GM23338 (cell line): Measurements from ENCODE around the gene KLHL33. TPM values are rescaled to one million over a fixed set of nuclear protein-coding genes. Genes with fewer than 3 reads are reported as not detected.

ENCODE experiments used
- ATAC-seq: fragments of 200-7000 bp; cut with Tn5 transposase; 3 replicates; pipeline ENCODE4 v1.9.1; 2020
- DNase-seq: peaks from one replicate; pipeline ENCODE4 v3.0.0-alpha.2; 2015; ENCODE audit warnings: low spot score
- H2AFZ ChIP-seq: fragments of 200-600 bp; sonication (generic); 2 replicates; pipeline ENCODE4 v1.8.0; 2016; ENCODE audit warnings: antibody characterized with exemption, mild to moderate bottlenecking, moderate library complexity
- H3F3A ChIP-seq: fragments of 200-600 bp; sonication (generic); replicated peaks from 2 replicates; pipeline ENCODE4 v1.8.0; 2017; ENCODE audit warnings: antibody characterized with exemption, mixed run types, low read depth
- H3K27ac ChIP-seq: fragments of 200-600 bp; sonication (generic); 2 replicates; pipeline ENCODE4 v1.6.1; 2016; ENCODE audit warnings: low read depth
- H3K27me3 ChIP-seq: fragments of 200-600 bp; sonication (generic); 2 replicates; pipeline ENCODE4 v1.8.0; 2016; ENCODE audit warnings: mild to moderate bottlenecking, mixed run types, moderate library complexity; ENCODE audit not compliant: insufficient read depth
- H3K36me3 ChIP-seq: fragments of 200-600 bp; sonication (generic); 2 replicates; pipeline ENCODE4 v1.8.0; 2016; ENCODE audit warnings: mild to moderate bottlenecking; ENCODE audit not compliant: insufficient read depth
- H3K4me1 ChIP-seq: fragments of 200-600 bp; sonication (generic); 2 replicates; pipeline ENCODE4 v1.8.0; 2016; ENCODE audit warnings: mild to moderate bottlenecking, moderate library complexity; ENCODE audit not compliant: insufficient read depth
- H3K4me2 ChIP-seq: fragments of 200-600 bp; sonication (generic); 2 replicates; pipeline ENCODE4 v1.7.1; 2017; ENCODE audit warnings: mixed run types
- H3K4me3 ChIP-seq: fragments of 200-600 bp; sonication (generic); 2 replicates; pipeline ENCODE4 v1.6.1; 2016; ENCODE audit warnings: mixed run types
- H3K79me2 ChIP-seq: fragments of 200-600 bp; sonication (generic); replicated peaks from 2 replicates; pipeline ENCODE4 v1.8.0; 2017; ENCODE audit warnings: mild to moderate bottlenecking; ENCODE audit not compliant: insufficient read depth
- H3K9me2 ChIP-seq: fragments of 200-600 bp; sonication (generic); 2 replicates; pipeline ENCODE4 v1.8.0; 2017; ENCODE audit not compliant: insufficient read depth
- H4K20me1 ChIP-seq: fragments of 200-600 bp; sonication (generic); replicated peaks from 2 replicates; pipeline ENCODE4 v1.8.0; 2017; ENCODE audit warnings: mild to moderate bottlenecking; ENCODE audit not compliant: insufficient read depth
- H3K27ac Mint-ChIP-seq: 2 replicates; pipeline ENCODE4 v1.8.0; 2020; ENCODE audit warnings: inconsistent platforms, mild to moderate bottlenecking, moderate library complexity, mixed read lengths
- H3K27me3 Mint-ChIP-seq: 3 replicates; pipeline ENCODE4 v1.8.0; 2022; ENCODE audit warnings: low read depth, mild to moderate bottlenecking, moderate library complexity, mixed read lengths, inconsistent platforms; ENCODE audit not compliant: insufficient read depth, poor library complexity
- H3K36me3 Mint-ChIP-seq: 3 replicates; pipeline ENCODE4 v1.8.0; 2021; ENCODE audit warnings: low read depth, mild to moderate bottlenecking, inconsistent platforms, moderate library complexity, mixed read lengths
- H3K4me1 Mint-ChIP-seq: 3 replicates; pipeline ENCODE4 v1.8.0; 2020; ENCODE audit warnings: mild to moderate bottlenecking, inconsistent platforms, mixed read lengths
- H3K4me3 Mint-ChIP-seq: 3 replicates; pipeline ENCODE4 v1.8.0; 2021; ENCODE audit warnings: moderate library complexity, mild to moderate bottlenecking, inconsistent platforms, mixed read lengths
- H3K9me3 Mint-ChIP-seq: 3 replicates; pipeline ENCODE4 v1.8.0; 2020; ENCODE audit warnings: moderate library complexity, mild to moderate bottlenecking, inconsistent platforms, mixed read lengths
- CREB1 ChIP-seq: fragments of 250-450 bp; sonication (Bioruptor Pico); IDR thresholded peaks from 2 replicates; pipeline ENCODE4 v1.5.0; 2020; ENCODE audit warnings: low read depth, mild to moderate bottlenecking, moderate library complexity
- EZH2 ChIP-seq: fragments of 200-600 bp; sonication (generic); IDR thresholded peaks from one replicate; pipeline ENCODE4 v1.8.0; 2017; ENCODE audit warnings: antibody characterized with exemption, mild to moderate bottlenecking, low read depth; ENCODE audit not compliant: unreplicated experiment
- EZH2phosphoT487 ChIP-seq: fragments of 200-600 bp; sonication (generic); IDR thresholded peaks from one replicate; pipeline ENCODE4 v1.8.1; 2018; ENCODE audit warnings: antibody characterized with exemption; ENCODE audit not compliant: unreplicated experiment
- JUNB ChIP-seq: IDR thresholded peaks from one replicate; pipeline ENCODE4 v1.6.1; 2016; ENCODE audit warnings: antibody characterized with exemption; ENCODE audit not compliant: unreplicated experiment
- NANOG ChIP-seq: IDR thresholded peaks from 2 replicates; pipeline ENCODE4 v1.6.1; 2016; ENCODE audit warnings: antibody characterized with exemption, borderline replicate concordance
- POLR2AphosphoS5 ChIP-seq: IDR thresholded peaks from 2 replicates; pipeline ENCODE4 v1.6.1; 2016; ENCODE audit warnings: antibody characterized with exemption, low read depth
- ZNF331 ChIP-seq: fragments of 250-450 bp; sonication (Bioruptor Pico); IDR thresholded peaks from 2 replicates; pipeline ENCODE4 v1.5.0; 2020; ENCODE audit warnings: low read depth, mild to moderate bottlenecking, moderate library complexity
- polyA plus RNA-seq: library from polyadenylated mRNA; unstranded; fragments of >200 nt; fragmentation: Nextera tagmentation; extraction: Ambion mirVana; gene quantifications from 2 replicates; pipeline ENCODE4 v1.2.1, GENCODE V29; 2016
- total RNA-seq: library from RNA; depleted of rRNA; stranded (reverse); fragments of >200 nt; shearing (Covaris generic); gene quantifications from 2 replicates; pipeline ENCODE4 v1.2.3, GENCODE V29; 2014
- TF ChIP-seq, protein P1 (sequence below), 2 experiments: fragments of 200-600 bp in 1 of 2; sonication (generic) in 1 of 2; conservative IDR thresholded peaks; 2 replicates each; pipeline versions ENCODE4 v1.5.1 to v1.6.1; 2016 to 2017; ENCODE audit warnings: antibody characterized with exemption in 2 of 2, low read depth in 2 of 2, mild to moderate bottlenecking in 2 of 2, moderate library complexity in 1 of 2
- TF ChIP-seq, protein P2 (sequence below): IDR thresholded peaks from one replicate; pipeline ENCODE4 v1.6.1; 2018; ENCODE audit warnings: antibody characterized with exemption; ENCODE audit not compliant: unreplicated experiment
- TF ChIP-seq, protein P3 (sequence below): fragments of 250-450 bp; sonication (Bioruptor Pico); IDR thresholded peaks from 2 replicates; pipeline ENCODE4 v1.5.0; 2020; ENCODE audit warnings: mild to moderate bottlenecking, moderate library complexity

KLHL33 gene
- total and polyA plus RNA-seq, 2 experiments from 2014 or later = 0.15 to 0.35 TPM

DNA sequence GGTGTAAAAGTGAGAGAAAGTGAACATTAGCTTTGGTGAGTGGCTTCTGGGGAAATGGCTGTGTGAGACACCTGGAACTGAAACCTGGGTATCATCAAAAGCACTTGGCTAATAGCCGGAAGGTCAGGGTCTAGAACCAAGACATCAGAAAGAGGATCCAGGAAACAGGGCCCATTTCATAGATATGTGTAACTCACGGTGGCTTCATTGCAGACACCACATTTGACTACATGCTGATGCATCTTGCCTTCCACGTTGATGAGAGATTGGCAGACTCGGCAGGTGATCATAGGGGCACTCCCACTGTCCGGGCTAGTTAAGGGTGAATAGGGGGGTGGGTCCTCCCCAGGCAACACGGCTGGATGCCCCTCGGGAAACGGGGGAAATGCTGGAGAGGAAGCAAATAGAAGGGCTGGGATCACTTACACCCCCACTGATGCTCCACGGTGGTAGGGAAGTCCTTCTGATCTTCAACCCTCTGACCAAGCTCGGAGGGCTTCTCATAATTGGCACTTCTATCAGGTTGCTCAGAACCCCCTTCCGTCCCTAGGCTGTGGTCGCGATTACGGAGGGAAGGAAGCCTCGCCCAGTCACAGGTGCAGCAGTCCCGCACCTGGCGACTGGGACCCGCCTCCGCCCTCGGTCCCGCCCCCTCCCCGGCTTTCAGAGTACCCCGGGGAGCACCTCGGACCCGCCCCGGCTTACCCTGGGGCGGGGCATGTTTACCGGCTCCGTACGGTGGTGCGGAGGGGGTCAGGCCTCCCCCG is 24.7 kb upstream of the KLHL33 start:
- Histone ChIP-seq H3K9me2 (peaks cover 5% of the 10 kb centered on the region; the same call in 1 of the 2 replicates), H3K4me3 (peak overlapping the region; percentile 64), H3K4me2 (peak overlapping the region; percentile 91), H3F3A (peaks cover 29% of the 10 kb centered on the region; the same call in 1 of the 2 replicates), H3K27me3 (no peaks in the 10 kb centered on the region), H3K4me1 (peaks cover 22% of the 10 kb centered on the region), H4K20me1 (peaks cover 11% of the 10 kb centered on the region), H3K27ac (peak overlapping the region; percentile 53), H3K36me3 (peaks cover 17% of the 10 kb centered on the region), H3K79me2 (peaks cover 28% of the 10 kb centered on the region), H2AFZ (no peak overlapping the region)
- H3K36me3 Mint-ChIP-seq = peaks cover 3% of the 10 kb centered on the region; the same call in 2 of the 3 replicates
- H3K27me3 Mint-ChIP-seq = peaks cover 15% of the 10 kb centered on the region
- TF ChIP-seq, protein P1, sequence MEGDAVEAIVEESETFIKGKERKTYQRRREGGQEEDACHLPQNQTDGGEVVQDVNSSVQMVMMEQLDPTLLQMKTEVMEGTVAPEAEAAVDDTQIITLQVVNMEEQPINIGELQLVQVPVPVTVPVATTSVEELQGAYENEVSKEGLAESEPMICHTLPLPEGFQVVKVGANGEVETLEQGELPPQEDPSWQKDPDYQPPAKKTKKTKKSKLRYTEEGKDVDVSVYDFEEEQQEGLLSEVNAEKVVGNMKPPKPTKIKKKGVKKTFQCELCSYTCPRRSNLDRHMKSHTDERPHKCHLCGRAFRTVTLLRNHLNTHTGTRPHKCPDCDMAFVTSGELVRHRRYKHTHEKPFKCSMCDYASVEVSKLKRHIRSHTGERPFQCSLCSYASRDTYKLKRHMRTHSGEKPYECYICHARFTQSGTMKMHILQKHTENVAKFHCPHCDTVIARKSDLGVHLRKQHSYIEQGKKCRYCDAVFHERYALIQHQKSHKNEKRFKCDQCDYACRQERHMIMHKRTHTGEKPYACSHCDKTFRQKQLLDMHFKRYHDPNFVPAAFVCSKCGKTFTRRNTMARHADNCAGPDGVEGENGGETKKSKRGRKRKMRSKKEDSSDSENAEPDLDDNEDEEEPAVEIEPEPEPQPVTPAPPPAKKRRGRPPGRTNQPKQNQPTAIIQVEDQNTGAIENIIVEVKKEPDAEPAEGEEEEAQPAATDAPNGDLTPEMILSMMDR (conservative IDR thresholded peaks at IDR 0.05; ENCODE audit: low read depth in 2 of 2) = no peak
- TF ChIP-seq CREB1 (CRISPR knock-in tag) (no peak), JUNB (no peak), POLR2AphosphoS5 (no peak), EZH2 (no peak), NANOG (no peak), ZNF331 (no peak), EZH2phosphoT487 (no peak)
- TF ChIP-seq, protein P2, sequence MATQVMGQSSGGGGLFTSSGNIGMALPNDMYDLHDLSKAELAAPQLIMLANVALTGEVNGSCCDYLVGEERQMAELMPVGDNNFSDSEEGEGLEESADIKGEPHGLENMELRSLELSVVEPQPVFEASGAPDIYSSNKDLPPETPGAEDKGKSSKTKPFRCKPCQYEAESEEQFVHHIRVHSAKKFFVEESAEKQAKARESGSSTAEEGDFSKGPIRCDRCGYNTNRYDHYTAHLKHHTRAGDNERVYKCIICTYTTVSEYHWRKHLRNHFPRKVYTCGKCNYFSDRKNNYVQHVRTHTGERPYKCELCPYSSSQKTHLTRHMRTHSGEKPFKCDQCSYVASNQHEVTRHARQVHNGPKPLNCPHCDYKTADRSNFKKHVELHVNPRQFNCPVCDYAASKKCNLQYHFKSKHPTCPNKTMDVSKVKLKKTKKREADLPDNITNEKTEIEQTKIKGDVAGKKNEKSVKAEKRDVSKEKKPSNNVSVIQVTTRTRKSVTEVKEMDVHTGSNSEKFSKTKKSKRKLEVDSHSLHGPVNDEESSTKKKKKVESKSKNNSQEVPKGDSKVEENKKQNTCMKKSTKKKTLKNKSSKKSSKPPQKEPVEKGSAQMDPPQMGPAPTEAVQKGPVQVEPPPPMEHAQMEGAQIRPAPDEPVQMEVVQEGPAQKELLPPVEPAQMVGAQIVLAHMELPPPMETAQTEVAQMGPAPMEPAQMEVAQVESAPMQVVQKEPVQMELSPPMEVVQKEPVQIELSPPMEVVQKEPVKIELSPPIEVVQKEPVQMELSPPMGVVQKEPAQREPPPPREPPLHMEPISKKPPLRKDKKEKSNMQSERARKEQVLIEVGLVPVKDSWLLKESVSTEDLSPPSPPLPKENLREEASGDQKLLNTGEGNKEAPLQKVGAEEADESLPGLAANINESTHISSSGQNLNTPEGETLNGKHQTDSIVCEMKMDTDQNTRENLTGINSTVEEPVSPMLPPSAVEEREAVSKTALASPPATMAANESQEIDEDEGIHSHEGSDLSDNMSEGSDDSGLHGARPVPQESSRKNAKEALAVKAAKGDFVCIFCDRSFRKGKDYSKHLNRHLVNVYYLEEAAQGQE = no peak
- TF ChIP-seq, protein P3, sequence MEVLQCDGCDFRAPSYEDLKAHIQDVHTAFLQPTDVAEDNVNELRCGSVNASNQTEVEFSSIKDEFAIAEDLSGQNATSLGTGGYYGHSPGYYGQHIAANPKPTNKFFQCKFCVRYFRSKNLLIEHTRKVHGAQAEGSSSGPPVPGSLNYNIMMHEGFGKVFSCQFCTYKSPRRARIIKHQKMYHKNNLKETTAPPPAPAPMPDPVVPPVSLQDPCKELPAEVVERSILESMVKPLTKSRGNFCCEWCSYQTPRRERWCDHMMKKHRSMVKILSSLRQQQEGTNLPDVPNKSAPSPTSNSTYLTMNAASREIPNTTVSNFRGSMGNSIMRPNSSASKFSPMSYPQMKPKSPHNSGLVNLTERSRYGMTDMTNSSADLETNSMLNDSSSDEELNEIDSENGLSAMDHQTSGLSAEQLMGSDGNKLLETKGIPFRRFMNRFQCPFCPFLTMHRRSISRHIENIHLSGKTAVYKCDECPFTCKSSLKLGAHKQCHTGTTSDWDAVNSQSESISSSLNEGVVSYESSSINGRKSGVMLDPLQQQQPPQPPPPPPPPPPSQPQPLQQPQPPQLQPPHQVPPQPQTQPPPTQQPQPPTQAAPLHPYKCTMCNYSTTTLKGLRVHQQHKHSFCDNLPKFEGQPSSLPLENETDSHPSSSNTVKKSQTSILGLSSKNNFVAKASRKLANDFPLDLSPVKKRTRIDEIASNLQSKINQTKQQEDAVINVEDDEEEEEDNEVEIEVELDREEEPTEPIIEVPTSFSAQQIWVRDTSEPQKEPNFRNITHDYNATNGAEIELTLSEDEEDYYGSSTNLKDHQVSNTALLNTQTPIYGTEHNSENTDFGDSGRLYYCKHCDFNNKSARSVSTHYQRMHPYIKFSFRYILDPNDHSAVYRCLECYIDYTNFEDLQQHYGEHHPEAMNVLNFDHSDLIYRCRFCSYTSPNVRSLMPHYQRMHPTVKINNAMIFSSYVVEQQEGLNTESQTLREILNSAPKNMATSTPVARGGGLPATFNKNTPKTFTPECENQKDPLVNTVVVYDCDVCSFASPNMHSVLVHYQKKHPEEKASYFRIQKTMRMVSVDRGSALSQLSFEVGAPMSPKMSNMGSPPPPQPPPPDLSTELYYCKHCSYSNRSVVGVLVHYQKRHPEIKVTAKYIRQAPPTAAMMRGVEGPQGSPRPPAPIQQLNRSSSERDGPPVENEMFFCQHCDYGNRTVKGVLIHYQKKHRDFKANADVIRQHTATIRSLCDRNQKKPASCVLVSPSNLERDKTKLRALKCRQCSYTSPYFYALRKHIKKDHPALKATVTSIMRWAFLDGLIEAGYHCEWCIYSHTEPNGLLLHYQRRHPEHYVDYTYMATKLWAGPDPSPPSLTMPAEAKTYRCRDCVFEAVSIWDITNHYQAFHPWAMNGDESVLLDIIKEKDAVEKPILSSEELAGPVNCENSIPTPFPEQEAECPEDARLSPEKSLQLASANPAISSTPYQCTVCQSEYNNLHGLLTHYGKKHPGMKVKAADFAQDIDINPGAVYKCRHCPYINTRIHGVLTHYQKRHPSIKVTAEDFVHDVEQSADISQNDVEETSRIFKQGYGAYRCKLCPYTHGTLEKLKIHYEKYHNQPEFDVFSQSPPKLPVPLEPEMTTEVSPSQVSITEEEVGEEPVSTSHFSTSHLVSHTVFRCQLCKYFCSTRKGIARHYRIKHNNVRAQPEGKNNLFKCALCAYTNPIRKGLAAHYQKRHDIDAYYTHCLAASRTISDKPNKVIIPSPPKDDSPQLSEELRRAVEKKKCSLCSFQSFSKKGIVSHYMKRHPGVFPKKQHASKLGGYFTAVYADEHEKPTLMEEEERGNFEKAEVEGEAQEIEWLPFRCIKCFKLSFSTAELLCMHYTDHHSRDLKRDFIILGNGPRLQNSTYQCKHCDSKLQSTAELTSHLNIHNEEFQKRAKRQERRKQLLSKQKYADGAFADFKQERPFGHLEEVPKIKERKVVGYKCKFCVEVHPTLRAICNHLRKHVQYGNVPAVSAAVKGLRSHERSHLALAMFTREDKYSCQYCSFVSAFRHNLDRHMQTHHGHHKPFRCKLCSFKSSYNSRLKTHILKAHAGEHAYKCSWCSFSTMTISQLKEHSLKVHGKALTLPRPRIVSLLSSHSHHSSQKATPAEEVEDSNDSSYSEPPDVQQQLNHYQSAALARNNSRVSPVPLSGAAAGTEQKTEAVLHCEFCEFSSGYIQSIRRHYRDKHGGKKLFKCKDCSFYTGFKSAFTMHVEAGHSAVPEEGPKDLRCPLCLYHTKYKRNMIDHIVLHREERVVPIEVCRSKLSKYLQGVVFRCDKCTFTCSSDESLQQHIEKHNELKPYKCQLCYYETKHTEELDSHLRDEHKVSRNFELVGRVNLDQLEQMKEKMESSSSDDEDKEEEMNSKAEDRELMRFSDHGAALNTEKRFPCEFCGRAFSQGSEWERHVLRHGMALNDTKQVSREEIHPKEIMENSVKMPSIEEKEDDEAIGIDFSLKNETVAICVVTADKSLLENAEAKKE (CRISPR knock-in tag) = no peak
- DNase-seq (peak; percentile 76), ATAC-seq (peak; percentile 59)
- H3K27ac Mint-ChIP-seq = peak overlapping the region; percentile 93
- H3K4me1 Mint-ChIP-seq = peaks cover 22% of the 10 kb centered on the region
- H3K4me3 Mint-ChIP-seq = peak overlapping the region; percentile 95
- peaks cover 11% of the 10 kb centered on the region for H3K9me3 Mint-ChIP-seq
